ENCODE results near the gene SET. TPM values are rescaled to one million over a fixed set of nuclear protein-coding genes. Genes with fewer than 3 reads are reported as not detected.

The SET gene
- total and polyA plus RNA-seq, 2 donors, result 157 to 382 TPM

GRCh38 chr9:128735373-128735772, 46.4 kb downstream of the SET start:
- Histone ChIP-seq H3K36me3 (ENCODE audit: insufficient read depth) (no peaks in the 10 kb centered on the region), H3K27ac (ENCODE audit: low read depth) (no peak overlapping the region), H3K4me1 (ENCODE audit: insufficient read depth) (no peaks in the 10 kb centered on the region), H3K4me3 (ENCODE audit: low read depth, low read length) (no peak overlapping the region)
- DNase-seq (ENCODE audit: extremely low spot score), result no peak
- 80% methylated on average over 2 of the region's 2 CpGs for WGBS

GRCh38 chr9:128742401-128742800, 53.4 kb downstream of the SET start:
- DNase-seq (ENCODE audit: extremely low spot score), result no peak

GRCh38 chr9:128743421-128743820, 54.4 kb downstream of the SET start:
- WGBS, result 98% methylated on average over 1 of the region's 1 CpG
- no peak for DNase-seq (ENCODE audit: extremely low spot score)
- Histone ChIP-seq H3K36me3 (ENCODE audit: insufficient read depth) (peaks cover 3% of the 10 kb centered on the region), H3K27ac (ENCODE audit: low read depth) (no peak overlapping the region), H3K4me1 (ENCODE audit: insufficient read depth) (no peaks in the 10 kb centered on the region), H3K4me3 (ENCODE audit: low read depth, low read length) (no peak overlapping the region)

More at GRCh38 chr9:128742401-128742800, 53.4 kb downstream of the SET start:
- Histone ChIP-seq H3K4me3 (ENCODE audit: low read depth, low read length) (no peak overlapping the region), H3K4me1 (ENCODE audit: insufficient read depth) (no peaks in the 10 kb centered on the region), H3K36me3 (ENCODE audit: insufficient read depth) (peaks cover 3% of the 10 kb centered on the region), H3K27ac (ENCODE audit: low read depth) (no peak overlapping the region)
- WGBS, result 85% methylated on average over 20 of the region's 20 CpGs

Small RNAs within 50 kb of the gene (small RNA-seq; reads per million reads assigned to genes)
- gene RF00017 (not detected), gene RN7SL560P (not detected)

Other genes with a start within 250 kb of the SET start
- gene ODF2, start 233.2 kb upstream of the SET start, total RNA-seq, result 27.5 TPM
- gene ODF2, start 233.2 kb upstream of the SET start, polyA plus RNA-seq, result 25.4 TPM
- 13.5 TPM for gene GLE1, start 184.5 kb upstream of the SET start, total RNA-seq
- gene GLE1, start 184.5 kb upstream of the SET start, polyA plus RNA-seq, result 19.2 TPM
- 308 TPM for gene SPTAN1, start 136.6 kb upstream of the SET start, total RNA-seq
- 148 TPM for gene SPTAN1, start 136.6 kb upstream of the SET start, polyA plus RNA-seq
- gene DYNC2I2, start 32.4 kb upstream of the SET start, total RNA-seq, result 26.9 TPM
- 30.3 TPM for gene DYNC2I2, start 32.4 kb upstream of the SET start, polyA plus RNA-seq
- gene PKN3, start 13.3 kb downstream of the SET start, total RNA-seq, result 2.4 TPM
- 9.5 TPM for gene PKN3, start 13.3 kb downstream of the SET start, polyA plus RNA-seq
- 6.3 TPM for gene ZDHHC12, start 34.9 kb downstream of the SET start, total RNA-seq
- gene ZDHHC12, start 34.9 kb downstream of the SET start, polyA plus RNA-seq, result 35.5 TPM
- 15.9 TPM for gene ZER1, start 82.7 kb downstream of the SET start, total RNA-seq
- 51.8 TPM for gene ZER1, start 82.7 kb downstream of the SET start, polyA plus RNA-seq
- 8.2 TPM for gene TBC1D13, start 98.0 kb downstream of the SET start, total RNA-seq
- gene TBC1D13, start 98.0 kb downstream of the SET start, polyA plus RNA-seq, result 22.5 TPM
- gene ENDOG, start 129.3 kb downstream of the SET start, total RNA-seq, result 6.4 TPM
- gene ENDOG, start 129.3 kb downstream of the SET start, polyA plus RNA-seq, result 20.7 TPM
- gene SPOUT1, start 140.6 kb downstream of the SET start, total RNA-seq, result 10.6 TPM
- gene SPOUT1, start 140.6 kb downstream of the SET start, polyA plus RNA-seq, result 22.4 TPM
- gene KYAT1, start 192.7 kb downstream of the SET start, total RNA-seq, result 5.4 TPM
- 7.8 TPM for gene KYAT1, start 192.7 kb downstream of the SET start, polyA plus RNA-seq
- 17.1 TPM for gene LRRC8A, start 192.9 kb downstream of the SET start, total RNA-seq
- 62.3 TPM for gene LRRC8A, start 192.9 kb downstream of the SET start, polyA plus RNA-seq
- gene PHYHD1, start 231.8 kb downstream of the SET start, total RNA-seq, result 16.8 TPM
- 34.8 TPM for gene PHYHD1, start 231.8 kb downstream of the SET start, polyA plus RNA-seq